HepG2 (cell line): ENCODE measurements around the gene NGLY1. TPM values are rescaled to one million over a fixed set of nuclear protein-coding genes. Genes with fewer than 3 reads are reported as not detected.

Source experiments
- ATAC-seq: fragments of 200-7000 bp; cut with Tn5 transposase; 3 replicates; pipeline ENCODE4 v1.9.1; 2020; ENCODE audit warnings: mild to moderate bottlenecking, moderate library complexity
- BruUV-seq: library from RNA; stranded (reverse); fragments of 400-500 nt; replicated peaks from 2 replicates; lab custom pipeline; 2021; lab: Mats Ljungman, UMichigan
- CTCF ChIA-PET: fragments of 300-600 bp; formaldehyde crosslinking; extraction: SDS; loops from one replicate; lab custom pipeline; 2021; ENCODE audit warnings: low total read pairs, inconsistent platforms, low intra/inter-chr PET ratio; lab: Yijun Ruan, JAX
- POLR2A ChIA-PET: fragments of 350-600 bp; sonication (Branson Sonifier 250); formaldehyde crosslinking; loops from one replicate; lab custom pipeline; 2020; ENCODE audit warnings: antibody characterized with exemption, inconsistent platforms; lab: Yijun Ruan, JAX
- DNase-seq: peaks from one replicate; pipeline ENCODE4 v3.0.0-alpha.2; 2015; ENCODE audit warnings: low spot score
- FAIRE-seq: peaks from 3 replicates; lab custom pipeline; 2011; peaks lifted over from hg19 to GRCh38; lab: Jason Lieb, UNC
- H2AFZ ChIP-seq: one replicate; pipeline ENCODE4 v1.6.1; 2011; ENCODE audit warnings: low read length, inconsistent platforms
- H3K27ac ChIP-seq: fragments of 300-600 bp; 3 replicates; pipeline ENCODE4 v1.8.0; 2011; ENCODE audit warnings: mixed run types, mild to moderate bottlenecking, mixed read lengths, low read length, inconsistent platforms; ENCODE audit not compliant: insufficient read depth; ENCODE audit errors: extremely low read length
- H3K27me3 ChIP-seq, 2 experiments: fragments of 200-600 bp in 1 of 2; 2 replicates in 1 of 2; 3 replicates in 1 of 2; pipeline versions ENCODE4 v1.6.0 to v1.8.0; 2011; ENCODE audit warnings: low read length in 2 of 2, mild to moderate bottlenecking in 2 of 2, moderate library complexity in 2 of 2, inconsistent platforms in 1 of 2; ENCODE audit not compliant: insufficient read depth in 2 of 2, control insufficient read depth in 1 of 2
- H3K36me3 ChIP-seq, 2 experiments: fragments of 200-600 bp in 1 of 2; replicated peaks in 1 of 2; 2 replicates in 1 of 2; 3 replicates in 1 of 2; pipeline versions ENCODE4 v1.5.1 to v1.8.0; 2011; ENCODE audit warnings: low read length in 2 of 2, inconsistent platforms in 1 of 2; ENCODE audit not compliant: insufficient read depth in 2 of 2, control insufficient read depth in 1 of 2
- H3K4me1 ChIP-seq: 2 replicates; pipeline ENCODE4 v1.5.1; 2012; ENCODE audit warnings: low read length, inconsistent platforms; ENCODE audit not compliant: insufficient read depth
- H3K4me2 ChIP-seq: 2 replicates; pipeline ENCODE4 v1.6.0; 2011; ENCODE audit warnings: low read depth, low read length, inconsistent platforms
- H3K4me3 ChIP-seq, 3 experiments: fragments of 200-600 bp in 1 of 3; sonication (generic), shearing (Covaris generic) in 1 of 3; replicated peaks in 1 of 3; 2 replicates each; pipeline ENCODE4 v1.5.1; 2011 to 2016; ENCODE audit warnings: low read length in 3 of 3, inconsistent platforms in 2 of 3, low read depth in 2 of 3, mild to moderate bottlenecking in 2 of 3, control low read depth in 1 of 3, mixed read lengths in 1 of 3; ENCODE audit not compliant: insufficient read depth in 1 of 3
- H3K79me2 ChIP-seq: one replicate; pipeline ENCODE4 v1.6.1; 2011; ENCODE audit warnings: low read length, inconsistent platforms; ENCODE audit not compliant: insufficient read depth
- H3K9ac ChIP-seq: 2 replicates; pipeline ENCODE4 v1.6.0; 2011; ENCODE audit warnings: mild to moderate bottlenecking, low read depth, low read length, inconsistent platforms; ENCODE audit not compliant: insufficient read depth
- H3K9me3 ChIP-seq: 2 replicates; pipeline ENCODE4 v1.5.1; 2012; ENCODE audit warnings: mild to moderate bottlenecking, low read length
- H4K20me1 ChIP-seq: 2 replicates; pipeline ENCODE4 v1.6.0; 2011; ENCODE audit warnings: inconsistent platforms, mild to moderate bottlenecking, low read length, moderate library complexity; ENCODE audit not compliant: insufficient read depth
- KMT2A ChIP-seq: sonication (generic); formaldehyde crosslinking; IDR thresholded peaks from 2 replicates; pipeline ENCODE4 v1.4.0; 2020; ENCODE audit warnings: missing genetic modification reagents
- MAFK ChIP-seq, 2 experiments: IDR thresholded peaks in 1 of 2; conservative IDR thresholded peaks in 1 of 2; 2 replicates each; pipeline ENCODE4 v1.6.1; 2011; ENCODE audit warnings: improper control_type of control experiment in 2 of 2, low read length in 2 of 2
- MYPOP ChIP-seq: sonication (generic); formaldehyde crosslinking; IDR thresholded peaks from 2 replicates; pipeline ENCODE4 v1.8.1; 2023; ENCODE audit warnings: mild to moderate bottlenecking, moderate library complexity, missing genetic modification reagents
- NFATC3 ChIP-seq: sonication (generic); formaldehyde crosslinking; IDR thresholded peaks from 2 replicates; pipeline ENCODE4 v1.5.1; 2020; ENCODE audit warnings: mild to moderate bottlenecking, missing genetic modification reagents
- RARG ChIP-seq: sonication (generic); formaldehyde crosslinking; IDR thresholded peaks from 2 replicates; pipeline ENCODE4 v1.4.0; 2020; ENCODE audit warnings: low read depth, mild to moderate bottlenecking, missing genetic modification reagents
- RBAK ChIP-seq: sonication (generic); formaldehyde crosslinking; IDR thresholded peaks from 2 replicates; pipeline ENCODE4 v1.5.1; 2020; ENCODE audit warnings: mild to moderate bottlenecking, missing genetic modification reagents
- RBFOX2 ChIP-seq: fragments of 200-400 bp; formaldehyde crosslinking; IDR thresholded peaks from 2 replicates; pipeline ENCODE4 v1.6.1; 2017; ENCODE audit warnings: low read depth, mild to moderate bottlenecking, low read length
- ZBTB34 ChIP-seq: sonication (generic); formaldehyde crosslinking; IDR thresholded peaks from 2 replicates; pipeline ENCODE4 v1.8.0; 2022; ENCODE audit warnings: mild to moderate bottlenecking, missing genetic modification reagents
- ZNF598 ChIP-seq: sonication (generic); formaldehyde crosslinking; IDR thresholded peaks from 2 replicates; pipeline ENCODE4 v1.5.1; 2020; ENCODE audit warnings: mild to moderate bottlenecking, missing genetic modification reagents, borderline replicate concordance
- ZNF609 ChIP-seq: sonication (generic); formaldehyde crosslinking; IDR thresholded peaks from 2 replicates; pipeline ENCODE4 v1.4.0; 2020; ENCODE audit warnings: mild to moderate bottlenecking, missing genetic modification reagents, borderline replicate concordance
- WGBS: methylation state at CpG from one replicate; pipeline ENCODE4 v1.1.6; 2017; ENCODE audit warnings: low lambda C conversion rate; 5-methylcytosine and 5-hydroxymethylcytosine counted together
- in situ Hi-C: cut with HindIII; loops from 2 replicates; pipeline ENCODE4 v1.10.0; 2017; ENCODE audit warnings: low pct_unique_long_range_greater_than_20kb; ENCODE audit not compliant: extremely low pct_ligation_motif_present
- intact Hi-C: fragments of 100-400 bp; cut with micrococcal nuclease; formaldehyde crosslinking; loops from one replicate; pipeline ENCODE4 v1.10.0; 2022; ENCODE audit not compliant: unreplicated experiment
- polyA plus RNA-seq, 8 experiments: library from polyadenylated mRNA; depleted of rRNA in 3 of 8; stranded (reverse) in 7 of 8; unstranded in 1 of 8; fragments of >200 nt; fragmentation: Illumina TruSeq in 4 of 8; extraction: Trizol in 4 of 8; gene quantifications; 2 replicates each; pipeline versions ENCODE4 v1.2.1 to v1.2.3, GENCODE V29; 2011 to 2016; ENCODE audit warnings: low read depth in 4 of 8, missing spikeins in 1 of 8, mixed read lengths in 1 of 8; ENCODE audit not compliant: insufficient read depth in 1 of 8
- total RNA-seq, 5 experiments: library from RNA; depleted of rRNA; stranded (reverse); fragments of >200 nt; fragmentation: Illumina TruSeq; extraction: Trizol; gene quantifications; 2 replicates each; pipeline ENCODE4 v1.2.3, GENCODE V29; 2016; ENCODE audit warnings: low read depth in 1 of 5
- TF ChIP-seq, protein P1 (sequence below): sonication (generic); formaldehyde crosslinking; IDR thresholded peaks from 2 replicates; pipeline ENCODE4 v1.4.0; 2020; ENCODE audit warnings: missing genetic modification reagents, borderline replicate concordance
- TF ChIP-seq, protein P2 (sequence below): IDR thresholded peaks from 2 replicates; pipeline ENCODE4 v1.6.1; 2012; ENCODE audit warnings: low read depth, low read length, improper control_type of control experiment

NGLY1 gene
- total and polyA plus RNA-seq, 2 of the 13 experiments (the other 11 are each of a cell fraction or from before 2014, with no cell fraction given), result 28.2 to 44.5 TPM

DNA sequence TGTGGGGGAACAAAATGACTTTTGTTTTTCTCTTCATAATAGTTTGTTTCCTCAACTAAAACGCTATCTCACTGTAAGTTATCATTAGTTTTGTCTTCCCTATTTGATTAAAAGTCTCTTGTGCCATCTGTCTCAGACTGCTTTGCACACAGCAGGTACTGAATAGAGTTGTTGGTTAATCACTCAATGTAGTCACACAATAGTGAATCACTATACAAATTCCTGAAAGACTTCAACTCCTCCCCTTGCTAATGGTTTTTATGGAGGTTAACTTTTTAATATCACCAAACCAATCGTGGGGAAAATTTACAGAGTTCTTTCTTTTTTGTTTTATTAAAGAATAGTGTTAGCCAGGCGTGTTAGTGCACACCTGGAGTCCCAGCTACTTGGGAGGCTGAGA, 2.6 kb upstream of the NGLY1 start:
- ChIA-PET POLR2A (no interaction called here), CTCF (no interaction called here)
- no peak for TF ChIP-seq RBAK (CRISPR knock-in tag)
- TF ChIP-seq ZNF598 (CRISPR knock-in tag), result no peak
- no peak for TF ChIP-seq MAFK (conservative IDR thresholded peaks at IDR 0.05 in 1 of 2, IDR thresholded peaks at IDR 0.05 in 1 of 2; ENCODE audit: low read length in 2 of 2)
- no peak for TF ChIP-seq KMT2A (CRISPR knock-in tag)
- no peak for TF ChIP-seq ZBTB34 (CRISPR knock-in tag)
- no peak for TF ChIP-seq MYPOP
- no peak for TF ChIP-seq RBFOX2
- no peak for TF ChIP-seq RARG (CRISPR knock-in tag)
- TF ChIP-seq ZNF609 (CRISPR knock-in tag), result no peak
- TF ChIP-seq, protein P1, sequence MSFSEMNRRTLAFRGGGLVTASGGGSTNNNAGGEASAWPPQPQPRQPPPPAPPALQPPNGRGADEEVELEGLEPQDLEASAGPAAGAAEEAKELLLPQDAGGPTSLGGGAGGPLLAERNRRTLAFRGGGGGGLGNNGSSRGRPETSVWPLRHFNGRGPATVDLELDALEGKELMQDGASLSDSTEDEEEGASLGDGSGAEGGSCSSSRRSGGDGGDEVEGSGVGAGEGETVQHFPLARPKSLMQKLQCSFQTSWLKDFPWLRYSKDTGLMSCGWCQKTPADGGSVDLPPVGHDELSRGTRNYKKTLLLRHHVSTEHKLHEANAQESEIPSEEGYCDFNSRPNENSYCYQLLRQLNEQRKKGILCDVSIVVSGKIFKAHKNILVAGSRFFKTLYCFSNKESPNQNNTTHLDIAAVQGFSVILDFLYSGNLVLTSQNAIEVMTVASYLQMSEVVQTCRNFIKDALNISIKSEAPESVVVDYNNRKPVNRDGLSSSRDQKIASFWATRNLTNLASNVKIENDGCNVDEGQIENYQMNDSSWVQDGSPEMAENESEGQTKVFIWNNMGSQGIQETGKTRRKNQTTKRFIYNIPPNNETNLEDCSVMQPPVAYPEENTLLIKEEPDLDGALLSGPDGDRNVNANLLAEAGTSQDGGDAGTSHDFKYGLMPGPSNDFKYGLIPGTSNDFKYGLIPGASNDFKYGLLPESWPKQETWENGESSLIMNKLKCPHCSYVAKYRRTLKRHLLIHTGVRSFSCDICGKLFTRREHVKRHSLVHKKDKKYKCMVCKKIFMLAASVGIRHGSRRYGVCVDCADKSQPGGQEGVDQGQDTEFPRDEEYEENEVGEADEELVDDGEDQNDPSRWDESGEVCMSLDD (CRISPR knock-in tag), result no peak
- no peak for TF ChIP-seq NFATC3 (CRISPR knock-in tag)
- TF ChIP-seq, protein P2, sequence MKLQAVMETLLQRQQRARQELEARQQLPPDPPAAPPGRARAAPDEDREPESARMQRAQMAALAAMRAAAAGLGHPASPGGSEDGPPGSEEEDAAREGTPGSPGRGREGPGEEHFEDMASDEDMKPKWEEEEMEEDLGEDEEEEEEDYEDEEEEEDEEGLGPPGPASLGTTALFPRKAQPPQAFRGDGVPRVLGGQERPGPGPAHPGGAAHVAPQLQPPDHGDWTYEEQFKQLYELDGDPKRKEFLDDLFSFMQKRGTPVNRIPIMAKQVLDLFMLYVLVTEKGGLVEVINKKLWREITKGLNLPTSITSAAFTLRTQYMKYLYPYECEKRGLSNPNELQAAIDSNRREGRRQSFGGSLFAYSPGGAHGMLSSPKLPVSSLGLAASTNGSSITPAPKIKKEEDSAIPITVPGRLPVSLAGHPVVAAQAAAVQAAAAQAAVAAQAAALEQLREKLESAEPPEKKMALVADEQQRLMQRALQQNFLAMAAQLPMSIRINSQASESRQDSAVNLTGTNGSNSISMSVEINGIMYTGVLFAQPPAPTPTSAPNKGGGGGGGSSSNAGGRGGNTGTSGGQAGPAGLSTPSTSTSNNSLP, result no peak

More for the DNA sequence above, 2.6 kb upstream of the NGLY1 start:
- intact Hi-C loops, result no loop called here
- H2AFZ ChIP-seq, result no peak overlapping the region
- H3K9ac ChIP-seq, result no peak overlapping the region
- in situ Hi-C loops, result loop anchor here (25.0 kb wide), 1 partner anchor 124 kb away; the partner anchor contains the start of gene TOP2B
- H3K27ac ChIP-seq, result no peak overlapping the region
- no peak overlapping the region for H3K4me3 ChIP-seq
- H3K36me3 ChIP-seq, result no peaks in the 10 kb centered on the region
- no peak for FAIRE-seq
- no peak overlapping the region for H3K4me2 ChIP-seq
- H4K20me1 ChIP-seq, result no peaks in the 10 kb centered on the region
- peaks cover 60% of the 10 kb centered on the region for H3K4me1 ChIP-seq
- peaks cover 35% of the 10 kb centered on the region for H3K79me2 ChIP-seq
- ATAC-seq, result no peak
- whole genome bisulfite sequencing, result 90% methylated on average over 3 of the region's 3 CpGs
- no peaks in the 10 kb centered on the region for H3K9me3 ChIP-seq
- no peak for DNase-seq
- BruUV-seq, result no TSS peak
- no peaks in the 10 kb centered on the region for H3K27me3 ChIP-seq
